Skeletal muscle tissue (tissue), 4 donors: ENCODE data around the gene AVP. TPM values are rescaled to one million over a fixed set of nuclear protein-coding genes. Genes with fewer than 3 reads are reported as not detected.
A peak's percentile ranks its signal among the peaks of the same experiment; 100 is the strongest.

Source experiments
- H3K27ac ChIP-seq: one replicate; pipeline ENCODE4 v1.7.0; 2013; ENCODE audit warnings: mild to moderate bottlenecking, low read depth, low read length, inconsistent platforms
- H3K27me3 ChIP-seq, 3 donors: one replicate each; pipeline ENCODE4 v1.7.0; 2013; ENCODE audit warnings: low read length in 3 of 3; ENCODE audit not compliant: control insufficient read depth in 3 of 3, insufficient read depth in 3 of 3
- H3K36me3 ChIP-seq, 3 donors: one replicate each; pipeline ENCODE4 v1.7.0; 2013; ENCODE audit warnings: low read length in 3 of 3; ENCODE audit not compliant: control insufficient read depth in 3 of 3, insufficient read depth in 3 of 3
- H3K4me1 ChIP-seq, 3 donors: one replicate each; pipeline ENCODE4 v1.7.0; 2013; ENCODE audit warnings: low read length in 3 of 3, mild to moderate bottlenecking in 3 of 3; ENCODE audit not compliant: control insufficient read depth in 3 of 3, insufficient read depth in 3 of 3
- H3K4me3 ChIP-seq, 3 donors: one replicate each; pipeline ENCODE4 v1.7.0; 2013; ENCODE audit warnings: low read length in 3 of 3
- H3K9ac ChIP-seq, 3 donors: one replicate each; pipeline ENCODE4 v1.7.0; 2013; ENCODE audit warnings: low read length in 3 of 3, mild to moderate bottlenecking in 3 of 3, moderate library complexity in 2 of 3, low read depth in 1 of 3
- H3K9me3 ChIP-seq, 3 donors: one replicate each; pipeline ENCODE4 v1.7.0; 2013; ENCODE audit warnings: low read length in 3 of 3; ENCODE audit not compliant: control insufficient read depth in 3 of 3
- total RNA-seq: library from RNA; depleted of rRNA; stranded (reverse); fragments of >200 nt; gene quantifications from one replicate; pipeline ENCODE4 v1.2.3, GENCODE V29; 2014
- donor health status: Osteomylitis.

Gene AVP
- total RNA-seq, 1 donor from 2014 or later = not detected

GRCh38 chr20:3041854-3042409 is 42.6 kb downstream of the AVP start:
- Histone ChIP-seq H3K9me3 (no peaks in the 10 kb centered on the region), H3K4me3 (no peak overlapping the region), H3K4me1 (peaks cover 16 to 34% (median 20%) of the 10 kb centered on the region in 3 donors), H3K9ac (no peak overlapping the region), H3K27me3 (no peaks in the 10 kb centered on the region), H3K27ac (peak overlapping the region; percentile 60), H3K36me3 (peaks cover 24 to 36% (median 30%) of the 10 kb centered on the region in 3 donors)

- Histone ChIP-seq H3K36me3 (peaks cover 42 to 54% (median 48%) of the 10 kb centered on the region in 3 donors), H3K27me3 (no peaks in the 10 kb centered on the region), H3K4me1 (peaks cover 9 to 25% (median 12%) of the 10 kb centered on the region in 3 donors), H3K27ac (no peak overlapping the region), H3K4me3 (no peak overlapping the region), H3K9me3 (no peaks in the 10 kb centered on the region), H3K9ac (no peak overlapping the region)
Measured at GRCh38 chr20:3040086-3040485, 44.4 kb downstream of the AVP start.

DNA sequence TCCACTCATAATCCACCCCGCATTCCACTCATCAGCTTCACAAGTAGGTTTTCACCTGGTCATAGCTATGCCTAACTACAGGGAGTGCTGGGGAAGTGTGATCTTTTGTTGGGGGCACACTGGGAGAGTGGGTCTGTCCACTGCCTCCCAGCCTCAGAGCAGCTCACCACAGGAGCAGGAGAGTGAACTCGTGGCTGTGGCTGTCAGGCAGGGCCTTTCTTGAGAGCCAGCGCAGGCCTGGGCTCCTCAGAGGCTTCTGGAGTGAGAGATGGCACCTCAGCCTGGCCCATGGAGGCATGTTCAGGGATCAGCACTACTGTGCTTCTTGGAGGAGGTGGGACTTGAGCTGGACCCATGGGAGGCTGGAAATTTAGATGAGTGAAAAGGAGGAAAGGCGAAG is 45.1 kb downstream of the AVP start:
- H3K4me3 ChIP-seq = no peak overlapping the region
- H3K27me3 ChIP-seq = no peaks in the 10 kb centered on the region
- peaks cover 6 to 23% (median 10%) of the 10 kb centered on the region in 3 donors for H3K4me1 ChIP-seq
- H3K9ac ChIP-seq = no peak overlapping the region
- H3K27ac ChIP-seq = no peak overlapping the region
- no peaks in the 10 kb centered on the region for H3K9me3 ChIP-seq
- H3K36me3 ChIP-seq = peaks cover 46 to 58% (median 52%) of the 10 kb centered on the region in 3 donors

- Histone ChIP-seq H3K27me3 (no peaks in the 10 kb centered on the region), H3K9me3 (no peaks in the 10 kb centered on the region), H3K36me3 (peaks cover 46 to 62% (median 52%) of the 10 kb centered on the region in 3 donors), H3K9ac (no peak overlapping the region), H3K27ac (no peak overlapping the region), H3K4me1 (peaks cover 6 to 20% (median 10%) of the 10 kb centered on the region in 3 donors), H3K4me3 (no peak overlapping the region)
Measured at GRCh38 chr20:3038454-3038853, 46.1 kb downstream of the AVP start.

GRCh38 chr20:3037654-3038053 is 46.9 kb downstream of the AVP start:
- Histone ChIP-seq H3K27ac (no peak overlapping the region), H3K27me3 (no peaks in the 10 kb centered on the region), H3K4me1 (peaks cover 6 to 12% (median 11%) of the 10 kb centered on the region in 3 donors), H3K4me3 (no peak overlapping the region), H3K9me3 (no peaks in the 10 kb centered on the region), H3K36me3 (peaks cover 46 to 66% (median 52%) of the 10 kb centered on the region in 3 donors), H3K9ac (no peak overlapping the region)

GRCh38 chr20:3032624-3033023 is 51.9 kb downstream of the AVP start:
- Histone ChIP-seq H3K4me1 (peaks cover 0 to 5% (median 0%) of the 10 kb centered on the region in 3 donors), H3K27me3 (no peaks in the 10 kb centered on the region), H3K27ac (no peak overlapping the region), H3K9me3 (no peaks in the 10 kb centered on the region), H3K36me3 (peaks cover 44 to 69% (median 60%) of the 10 kb centered on the region in 3 donors), H3K4me3 (no peak overlapping the region), H3K9ac (no peak overlapping the region)

Other genes starting within 250 kb of the AVP start
- gene PCED1A, start 244.1 kb downstream of the AVP start, total RNA-seq = 9.4 TPM
- 28.2 TPM for gene VPS16, start 244.0 kb downstream of the AVP start, total RNA-seq
- gene PTPRA, start 211.2 kb downstream of the AVP start, total RNA-seq = 93.4 TPM
- gene GNRH2, start 41.1 kb downstream of the AVP start, total RNA-seq = not detected
- gene MRPS26, start 38.7 kb downstream of the AVP start, total RNA-seq = 25.6 TPM
- gene OXT, start 13.1 kb downstream of the AVP start, total RNA-seq = not detected
- 12.5 TPM for gene FASTKD5, start 75.1 kb upstream of the AVP start, total RNA-seq
- 3.1 TPM for gene UBOX5, start 75.1 kb upstream of the AVP start, total RNA-seq
- gene LZTS3, start 88.8 kb upstream of the AVP start, total RNA-seq = 1.6 TPM
- 20.4 TPM for gene DDRGK1, start 120.0 kb upstream of the AVP start, total RNA-seq
- gene ITPA, start 124.8 kb upstream of the AVP start, total RNA-seq = 42.8 TPM
- under 0.01 TPM for gene SLC4A11, start 154.5 kb upstream of the AVP start, total RNA-seq